GM21717 (cell line): ENCODE measurements around the gene RPUSD2.

Experiments
- ATAC-seq: cut with Tn5 transposase; IDR thresholded peaks from one replicate; pipeline ENCODE4 v1.9.1; 2021; ENCODE audit warnings: mild to moderate bottlenecking, moderate library complexity; ENCODE audit not compliant: unreplicated experiment

Gene RPUSD2, protein sequence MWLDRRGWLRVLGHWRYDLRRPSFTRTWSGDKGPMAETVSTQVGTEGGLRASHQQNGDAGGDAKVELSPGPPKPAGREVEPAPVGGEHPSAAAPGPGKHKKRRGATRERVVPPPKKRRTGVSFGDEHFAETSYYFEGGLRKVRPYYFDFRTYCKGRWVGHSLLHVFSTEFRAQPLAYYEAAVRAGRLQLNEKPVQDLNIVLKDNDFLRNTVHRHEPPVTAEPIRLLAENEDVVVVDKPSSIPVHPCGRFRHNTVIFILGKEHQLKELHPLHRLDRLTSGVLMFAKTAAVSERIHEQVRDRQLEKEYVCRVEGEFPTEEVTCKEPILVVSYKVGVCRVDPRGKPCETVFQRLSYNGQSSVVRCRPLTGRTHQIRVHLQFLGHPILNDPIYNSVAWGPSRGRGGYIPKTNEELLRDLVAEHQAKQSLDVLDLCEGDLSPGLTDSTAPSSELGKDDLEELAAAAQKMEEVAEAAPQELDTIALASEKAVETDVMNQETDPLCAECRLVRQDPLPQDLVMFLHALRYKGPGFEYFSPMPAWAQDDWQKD

DNA sequence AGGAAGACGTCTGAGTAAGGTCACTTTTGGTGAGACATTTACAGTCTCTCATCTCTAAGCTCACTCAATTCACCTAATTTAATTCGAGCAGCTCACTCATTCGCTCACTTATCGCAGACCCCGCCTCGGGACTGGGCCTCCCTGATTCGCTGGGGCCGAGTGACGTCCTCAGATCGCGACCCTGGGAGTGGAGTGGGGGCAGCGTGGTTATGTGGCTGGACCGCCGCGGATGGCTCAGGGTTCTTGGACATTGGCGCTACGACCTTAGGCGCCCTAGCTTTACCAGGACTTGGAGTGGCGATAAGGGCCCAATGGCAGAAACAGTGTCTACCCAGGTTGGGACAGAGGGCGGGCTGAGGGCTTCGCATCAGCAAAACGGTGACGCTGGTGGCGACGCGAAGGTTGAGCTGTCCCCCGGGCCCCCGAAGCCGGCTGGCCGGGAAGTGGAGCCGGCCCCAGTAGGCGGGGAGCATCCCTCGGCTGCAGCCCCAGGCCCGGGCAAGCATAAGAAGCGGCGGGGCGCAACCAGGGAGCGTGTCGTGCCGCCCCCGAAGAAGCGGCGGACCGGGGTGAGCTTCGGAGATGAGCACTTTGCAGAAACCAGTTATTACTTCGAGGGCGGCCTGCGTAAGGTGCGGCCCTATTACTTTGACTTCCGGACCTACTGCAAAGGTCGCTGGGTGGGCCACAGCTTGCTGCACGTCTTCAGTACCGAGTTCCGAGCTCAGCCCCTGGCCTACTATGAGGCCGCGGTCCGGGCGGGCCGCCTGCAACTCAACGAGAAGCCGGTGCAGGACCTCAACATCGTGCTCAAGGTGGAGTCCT is at the start of gene RPUSD2:
Gene RPUSD2 (plus strand): TSS at position 171 of the 825 bp plus-strand sequence. CDS start 39 bp downstream, at position 210.
- ATAC-seq: no peak

DNA sequence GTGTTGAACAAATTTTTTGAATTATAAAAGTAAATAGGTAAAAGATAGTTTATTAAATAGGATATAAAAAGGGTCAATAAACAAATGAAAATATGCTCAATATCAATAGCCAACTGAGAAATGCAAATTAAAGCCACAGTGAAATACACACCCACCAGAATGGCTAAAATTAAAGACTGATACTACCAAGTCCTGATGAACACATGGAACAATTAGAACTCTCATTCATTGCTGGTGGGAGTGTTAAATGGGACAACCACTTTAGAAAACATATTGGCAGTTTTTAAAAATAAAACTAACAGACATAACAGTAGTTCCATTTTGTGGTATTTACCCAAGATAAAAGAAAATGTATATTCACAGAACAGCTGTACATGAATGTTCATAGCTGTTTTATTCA is 45.5 kb upstream of the RPUSD2 start:
- no peak for ATAC-seq

DNA sequence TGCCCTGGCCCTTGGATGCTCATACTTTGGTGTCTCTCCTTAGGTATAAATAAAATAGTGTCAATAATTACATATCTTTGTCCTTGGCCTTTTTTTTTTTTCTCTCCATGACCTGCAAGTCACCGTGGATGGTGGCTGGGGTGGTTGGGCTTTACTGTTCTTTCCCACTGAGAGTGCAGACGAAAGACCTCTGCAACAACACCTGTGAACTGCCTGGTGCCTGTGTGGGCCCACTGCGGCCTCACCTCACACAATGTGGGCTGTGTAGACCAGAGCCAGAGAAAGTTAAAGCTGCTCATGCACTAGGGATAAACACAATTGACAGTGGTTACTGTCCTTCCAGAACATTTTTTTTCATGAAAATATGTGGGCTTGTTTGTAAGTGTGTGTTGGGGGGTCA is 43.2 kb upstream of the RPUSD2 start:
- ATAC-seq: no peak

DNA sequence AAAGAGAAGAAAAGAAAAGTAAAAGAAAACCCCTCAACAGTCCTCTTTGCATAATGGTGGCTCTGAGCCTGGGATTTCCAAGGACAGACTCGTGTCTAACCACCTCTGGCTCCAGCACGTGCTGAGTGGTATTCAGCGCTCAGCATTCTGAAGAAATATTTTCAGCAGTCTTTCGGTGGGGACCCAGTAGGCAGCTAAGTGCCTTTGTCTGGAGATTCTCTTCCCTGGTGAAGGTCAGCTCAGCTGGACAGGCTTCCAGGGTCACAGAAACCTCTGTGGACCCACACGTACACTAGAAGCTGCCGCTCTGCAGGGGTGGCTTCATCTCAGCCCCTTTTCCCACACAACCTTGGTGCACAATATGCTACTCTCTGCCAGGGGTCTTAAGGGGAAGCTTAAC is 40.3 kb upstream of the RPUSD2 start:
- no peak for ATAC-seq

DNA sequence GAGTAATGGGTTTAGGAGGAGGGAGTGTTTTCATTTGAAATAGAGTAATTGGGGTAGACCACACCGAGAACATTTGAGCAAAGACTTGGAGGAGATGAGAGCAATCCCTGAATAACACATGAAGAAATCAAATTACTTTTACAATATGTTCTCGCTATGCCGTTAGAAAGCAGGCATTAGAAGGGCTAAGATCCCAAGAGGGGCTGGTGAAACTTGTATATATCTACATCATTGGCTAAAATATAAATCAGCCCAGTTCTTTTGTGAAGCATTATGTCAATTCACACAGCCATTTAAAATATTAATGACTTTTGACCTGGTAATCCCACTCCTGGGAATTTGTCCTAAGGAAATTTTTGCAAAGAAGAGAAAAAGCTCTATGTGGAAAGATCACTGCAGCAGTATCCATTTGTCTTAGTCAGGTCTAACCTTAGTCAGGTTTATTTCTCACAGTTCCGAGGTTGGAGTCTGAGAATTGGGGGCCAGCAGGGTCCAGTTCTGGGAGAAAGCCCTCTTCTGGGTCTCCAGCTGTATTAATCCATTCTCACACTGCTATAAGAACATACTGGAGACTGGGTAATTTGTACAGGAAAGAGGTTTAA is 35.2 kb upstream of the RPUSD2 start:
- no peak for ATAC-seq

DNA sequence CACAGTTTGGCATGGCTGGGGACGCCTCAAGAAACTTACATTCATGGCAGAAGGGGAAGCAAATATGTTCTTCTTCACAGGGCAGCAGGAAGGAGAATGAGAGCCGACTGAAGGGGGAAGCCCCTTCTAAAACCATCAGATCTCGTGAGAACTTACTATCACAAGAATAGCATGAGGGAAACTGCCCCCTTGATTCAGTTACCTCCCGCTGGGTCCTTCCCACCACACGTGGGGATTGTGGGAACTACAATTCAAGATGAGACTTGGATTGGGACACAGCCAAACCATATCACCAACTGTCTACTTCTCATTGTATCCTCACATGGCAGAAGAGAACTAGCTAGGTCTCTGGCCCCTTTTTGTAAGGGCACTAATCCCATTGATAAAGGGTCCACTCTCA is 34.7 kb upstream of the RPUSD2 start:
- no peak for ATAC-seq

DNA sequence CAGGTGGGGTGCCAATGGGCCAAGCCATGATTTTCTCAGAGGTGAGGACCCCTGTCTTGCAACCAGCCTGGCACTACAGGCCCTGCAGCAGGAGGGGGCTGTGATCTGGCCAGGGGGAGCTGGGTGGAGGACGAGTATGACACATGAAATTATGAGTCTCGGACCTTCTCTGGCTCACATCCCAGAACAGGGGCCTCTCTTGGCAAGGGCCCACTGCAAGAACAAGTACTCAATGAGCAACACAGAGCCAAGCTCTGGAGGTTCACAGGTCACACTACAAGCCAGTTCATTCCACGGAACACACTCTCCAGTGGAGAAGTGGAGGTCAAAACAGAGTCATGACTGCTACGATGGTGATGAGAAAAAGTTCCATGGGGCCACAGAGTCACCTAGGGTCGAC is 32.6 kb upstream of the RPUSD2 start:
- ATAC-seq: no peak

DNA sequence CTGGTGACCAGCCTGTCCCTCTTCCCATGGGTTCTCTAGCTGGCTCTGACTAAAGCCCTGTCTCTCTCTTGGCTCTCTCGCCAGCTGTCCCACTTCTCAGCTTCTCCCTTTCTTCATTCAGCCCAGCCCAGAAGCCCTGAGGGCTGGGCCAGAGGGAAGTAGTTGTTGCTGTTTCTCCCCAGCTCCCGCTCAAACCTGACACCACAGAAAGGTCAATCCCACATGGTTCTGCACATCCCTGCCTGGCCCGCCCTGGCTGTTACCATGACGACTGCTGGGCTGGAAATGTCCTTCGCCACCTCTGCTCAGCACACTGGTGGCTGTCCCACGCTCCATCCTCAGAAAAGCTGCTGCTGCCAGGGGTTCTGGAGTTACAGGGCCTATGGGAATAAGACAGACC is 30.1 kb upstream of the RPUSD2 start:
- no peak for ATAC-seq

DNA sequence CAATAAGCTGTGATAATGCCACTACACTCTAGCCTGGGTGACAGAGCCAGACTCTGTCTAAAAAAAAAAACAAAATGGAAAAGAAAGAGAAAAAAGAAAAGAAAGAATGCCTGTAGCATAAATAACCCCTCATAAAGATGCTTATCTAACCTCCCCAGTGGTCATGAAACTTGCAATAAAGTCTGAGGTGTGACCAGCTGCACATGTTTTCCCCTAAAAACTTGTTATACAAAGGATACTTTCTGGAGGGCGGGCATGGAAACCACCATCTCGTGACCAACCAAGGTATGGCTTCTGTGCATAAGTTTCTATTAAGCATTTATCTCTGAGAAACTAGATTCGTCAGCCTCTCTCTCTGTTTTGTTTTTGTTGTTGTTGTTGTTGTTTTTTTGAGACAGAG is 26.0 kb upstream of the RPUSD2 start:
- peak; percentile 38 for ATAC-seq

DNA sequence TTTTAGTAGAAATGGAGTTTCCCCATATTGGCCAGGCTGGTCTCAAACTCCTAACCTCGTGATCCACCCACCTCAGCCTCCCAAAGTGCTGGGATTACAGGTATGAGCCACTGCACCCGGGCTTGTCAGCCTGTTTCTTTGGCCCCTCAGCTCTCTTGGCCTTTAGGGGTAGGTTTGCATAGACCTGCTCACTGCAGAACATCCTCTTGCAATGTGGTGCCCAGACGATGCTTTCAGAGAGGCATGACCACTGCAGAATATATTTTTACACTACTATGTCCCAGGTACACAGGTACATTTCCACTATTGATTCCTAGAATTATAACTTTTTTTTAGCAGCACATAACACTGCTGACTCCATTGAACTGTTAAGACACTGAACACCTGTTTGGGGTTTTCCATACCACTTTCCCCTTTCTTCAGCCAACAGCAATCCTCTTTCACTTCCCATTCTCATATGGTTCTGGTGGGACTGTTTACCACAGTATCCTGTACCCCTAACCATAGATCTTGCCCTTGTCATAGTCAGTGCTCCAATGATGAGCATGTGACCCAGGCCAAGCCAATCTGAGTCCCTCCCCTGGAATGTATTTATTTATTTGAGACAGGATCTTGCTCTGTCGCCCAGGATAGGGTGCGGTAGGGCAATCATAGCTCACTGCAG is 25.3 kb upstream of the RPUSD2 start:
- peak; percentile 61 for ATAC-seq

DNA sequence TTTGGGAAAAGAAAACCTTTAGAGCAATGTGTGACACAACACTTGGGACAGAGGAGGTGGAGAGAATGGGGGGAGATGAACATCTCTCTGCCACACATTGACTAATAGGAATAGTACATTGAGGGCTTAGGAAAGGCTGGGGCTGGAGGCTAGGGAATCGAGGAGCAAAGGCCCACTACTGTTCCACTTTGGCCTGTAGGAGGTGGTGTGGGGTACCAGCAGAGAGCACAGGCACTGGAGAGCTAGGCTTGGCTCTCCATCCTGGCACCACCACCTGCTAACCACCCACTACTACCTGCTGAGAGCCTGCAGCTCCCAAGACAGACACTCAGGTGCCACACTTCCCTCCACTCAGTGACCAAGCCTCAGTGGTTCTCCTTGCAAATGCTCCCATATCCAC is 23.6 kb upstream of the RPUSD2 start:
- ATAC-seq: no peak

DNA sequence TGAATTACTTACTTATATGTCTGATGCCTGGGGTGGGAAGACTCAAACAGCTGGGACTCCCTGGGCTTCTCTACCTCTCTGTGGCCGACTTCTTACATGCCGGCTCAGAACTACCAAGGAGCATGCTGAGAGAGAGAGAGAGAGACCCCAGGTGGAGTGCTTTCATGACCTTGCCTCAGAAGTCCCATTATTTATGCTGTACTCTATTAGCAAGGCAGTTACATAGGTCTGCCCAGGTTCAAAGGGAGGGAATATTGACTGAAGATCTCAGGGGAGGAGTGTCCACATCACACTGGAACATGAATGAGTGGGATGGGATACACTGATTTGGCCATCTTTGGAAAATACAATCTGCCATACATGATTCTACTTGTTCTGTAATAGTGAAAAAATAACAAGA is 20.5 kb upstream of the RPUSD2 start:
- no peak for ATAC-seq

DNA sequence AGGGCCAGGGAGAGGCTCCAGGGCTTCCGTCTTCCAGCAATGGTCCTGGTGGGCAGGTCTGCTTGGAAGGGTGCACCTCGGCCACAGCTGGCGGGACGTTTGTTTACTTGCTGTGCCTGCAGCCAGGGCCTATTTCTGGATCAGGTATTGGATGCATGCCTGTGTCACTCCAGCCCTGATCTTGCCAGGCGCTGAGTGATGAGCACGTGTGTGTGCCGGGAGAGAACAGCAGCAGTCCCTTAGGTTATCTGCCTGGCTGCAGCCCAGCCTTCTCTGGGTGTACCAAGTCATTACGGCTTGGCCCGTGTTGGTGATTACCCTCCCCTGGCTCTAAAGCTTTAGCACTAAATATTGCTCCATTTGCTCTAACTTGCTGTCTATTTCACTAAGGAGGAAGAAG is 19.2 kb upstream of the RPUSD2 start:
- no peak for ATAC-seq

DNA sequence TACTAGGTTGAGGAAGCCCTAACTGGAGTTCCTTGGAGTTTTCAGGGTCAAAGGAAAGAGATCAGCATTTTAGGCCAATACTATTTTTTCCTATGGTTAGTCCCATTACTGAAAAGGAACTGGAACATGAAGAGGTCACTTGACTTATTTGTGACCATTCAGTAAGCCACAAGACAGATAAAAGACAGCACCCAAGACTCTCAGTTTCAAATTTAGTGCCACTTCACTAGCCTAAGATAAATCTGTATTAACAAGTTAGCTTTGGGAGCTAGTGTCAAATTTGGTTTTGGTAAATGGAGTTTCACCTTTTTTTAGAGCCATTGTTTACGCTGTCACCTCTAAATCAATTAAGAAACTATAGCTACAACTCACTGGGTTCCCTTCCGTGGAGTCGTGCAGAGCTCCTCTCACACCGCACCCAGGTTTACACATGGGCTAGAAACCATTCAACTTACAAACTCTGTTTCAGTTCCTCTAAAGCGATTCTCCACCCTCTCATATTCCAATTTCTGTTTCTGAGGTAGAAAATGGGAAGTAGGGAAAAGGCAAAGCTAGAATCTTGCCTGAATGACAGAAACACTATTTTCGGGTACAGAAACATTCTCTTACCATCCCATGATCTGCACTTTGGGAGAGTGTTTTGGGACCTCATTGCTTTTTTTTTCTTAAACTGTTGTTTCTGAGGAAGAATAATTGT is 18.6 kb upstream of the RPUSD2 start:
- ATAC-seq: peak; percentile 66

DNA sequence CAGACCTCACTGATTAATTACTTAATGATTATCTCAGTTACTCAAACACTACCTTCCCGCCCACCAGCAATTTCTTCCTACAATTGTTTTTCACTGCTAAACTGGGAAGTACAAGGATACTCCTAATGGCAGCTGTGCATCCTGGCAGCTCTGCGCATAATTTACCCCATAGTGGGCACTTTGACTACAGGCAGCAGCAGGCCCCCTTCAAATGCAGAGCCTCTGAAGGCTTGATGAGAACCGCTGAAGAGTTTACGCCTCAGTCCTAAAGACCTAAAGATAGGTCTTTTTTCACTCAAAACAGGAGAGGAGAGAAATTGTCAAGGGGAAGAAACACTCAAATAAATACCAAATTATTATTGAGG is 15.0 kb upstream of the RPUSD2 start:
- no peak for ATAC-seq

DNA sequence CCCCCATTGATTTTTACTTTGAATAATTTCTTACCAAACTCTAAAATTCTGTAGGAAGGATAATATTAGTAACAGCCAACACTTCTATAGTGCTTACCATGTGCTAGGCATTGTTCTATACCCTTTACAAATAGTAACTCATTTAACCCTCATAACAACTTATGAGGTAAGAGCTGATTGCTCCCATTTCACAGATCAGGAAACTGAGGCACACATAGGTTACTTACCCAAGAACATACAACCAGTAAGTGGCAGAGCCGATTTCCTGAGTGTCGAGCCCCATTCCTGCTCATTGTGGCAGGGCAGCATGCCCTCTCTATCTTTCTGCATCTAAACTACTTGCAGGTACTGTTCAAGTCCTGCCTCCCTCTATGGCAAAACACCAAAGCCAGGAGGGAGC is 13.2 kb upstream of the RPUSD2 start:
- no peak for ATAC-seq

DNA sequence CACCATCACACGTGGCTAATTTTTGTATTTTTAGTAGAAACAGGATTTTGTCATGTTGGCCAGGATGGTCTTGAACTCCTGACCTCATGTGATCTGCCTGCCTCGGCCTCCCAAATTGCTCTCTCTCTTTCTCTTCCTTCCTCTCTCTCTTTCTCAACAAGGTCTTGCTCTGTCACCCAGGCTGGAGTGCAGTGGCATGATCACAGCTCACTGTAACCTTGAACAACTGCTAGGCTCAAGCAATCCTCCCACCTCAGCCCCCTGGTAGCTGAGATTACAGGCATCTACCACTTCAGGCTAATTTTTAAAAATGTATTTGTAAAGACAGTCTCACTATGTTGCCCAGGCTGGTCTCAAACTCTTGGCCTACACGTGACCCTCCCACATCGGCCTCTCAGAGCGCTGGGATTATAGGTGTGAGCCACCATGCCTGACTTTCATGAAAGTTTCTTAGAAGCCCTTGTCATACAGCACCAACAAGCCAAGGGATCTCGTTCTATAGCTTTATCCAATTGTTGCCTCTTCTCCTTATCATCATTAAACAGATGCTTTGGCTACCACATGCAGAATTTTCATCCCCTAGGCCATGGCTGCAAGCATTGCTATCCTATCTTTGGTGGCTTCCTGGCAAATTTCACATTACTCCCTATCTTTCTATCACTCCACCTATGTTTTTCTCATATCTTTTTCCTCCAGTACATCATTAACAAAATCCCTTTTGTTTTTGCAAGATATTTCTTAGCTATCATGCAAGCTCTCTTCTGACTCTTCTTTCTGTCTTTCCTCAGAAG is 10.0 kb upstream of the RPUSD2 start:
- ATAC-seq: no peak

DNA sequence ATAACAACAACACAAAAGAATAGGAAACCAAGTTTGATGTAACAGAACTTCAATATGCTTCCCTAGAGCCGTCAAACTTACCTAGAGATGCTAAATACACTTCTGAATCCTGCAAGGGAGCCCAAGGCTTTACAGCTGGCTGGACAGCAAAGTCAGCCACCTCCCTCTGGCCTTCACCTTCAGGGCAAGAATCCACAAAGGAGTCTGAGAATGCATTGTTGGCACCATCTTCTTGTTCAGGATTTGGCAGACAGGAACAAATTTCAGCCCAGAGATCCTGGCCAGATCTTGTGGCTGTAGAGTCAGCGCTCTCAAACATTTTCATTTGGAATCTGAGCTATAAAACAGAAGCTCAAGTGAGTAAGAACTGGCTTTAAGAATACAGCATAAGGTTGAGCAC is 6.4 kb upstream of the RPUSD2 start:
- ATAC-seq: no peak

DNA sequence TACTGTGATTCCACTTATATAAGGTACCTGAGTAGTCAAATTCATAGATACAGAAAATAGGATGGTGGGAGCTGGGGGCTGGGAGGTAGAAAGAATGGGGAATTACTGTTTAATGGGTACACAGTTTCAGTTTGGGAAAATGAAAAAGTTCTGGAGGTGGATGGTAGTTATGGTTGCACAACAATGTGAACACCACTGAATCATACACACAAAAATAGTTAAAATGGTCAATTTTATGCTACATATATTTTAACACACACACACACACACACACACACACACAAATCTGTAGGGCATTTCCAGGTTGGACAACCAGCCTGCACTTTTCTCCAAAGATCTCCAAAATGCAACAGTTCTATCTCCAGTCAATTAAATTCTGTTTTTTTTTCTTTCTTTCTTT is 5.7 kb upstream of the RPUSD2 start:
- no peak for ATAC-seq
